ENCODE results near the gene RIIAD1.
A peak's percentile ranks its signal among the peaks of the same experiment; 100 is the strongest.
"Not testable (repeated sequence)": the region's sequence is repeated elsewhere in the genome, so short reads cannot be mapped to it uniquely, and the experiment has no call there.

RIIAD1 gene

GRCh38 chr1:151711044-151711800 is 10.1 kb upstream of the RIIAD1 start:
- DNase-seq, result no peak

GRCh38 chr1:151711951-151712350 is 9.4 kb upstream of the RIIAD1 start:
- no peak for DNase-seq

- no peak for DNase-seq
Observed at GRCh38 chr1:151713044-151713443, 8.3 kb upstream of the RIIAD1 start.

- no peak for DNase-seq
Observed at GRCh38 chr1:151713874-151714273, 7.4 kb upstream of the RIIAD1 start.

- no peak for DNase-seq
Observed at GRCh38 chr1:151714820-151715725, 6.2 kb upstream of the RIIAD1 start.

GRCh38 chr1:151715726-151716404 is 5.5 kb upstream of the RIIAD1 start:
- no peak for DNase-seq

GRCh38 chr1:151716405-151716762 is 4.9 kb upstream of the RIIAD1 start:
- DNase-seq, result no peak

GRCh38 chr1:151716771-151717631 is 4.3 kb upstream of the RIIAD1 start, which contains the start of gene CELF3:
Gene CELF3 (minus strand): TSS chr1:151716803. CDS start chr1:151716020, 783 bp downstream.
- no peak for DNase-seq

- no peak for DNase-seq
Observed at GRCh38 chr1:151718011-151718431, 3.3 kb upstream of the RIIAD1 start.

- DNase-seq, result no peak
Observed at GRCh38 chr1:151718666-151719065, 2.7 kb upstream of the RIIAD1 start.

GRCh38 chr1:151720125-151720524 is 1.2 kb upstream of the RIIAD1 start:
- no peak for DNase-seq

GRCh38 chr1:151720554-151720953 is 768 bp upstream of the RIIAD1 start:
- peak in 1 of 5 experiments; percentile 30 for DNase-seq

GRCh38 chr1:151721788-151722510 is 627 bp downstream of the RIIAD1 start:
- DNase-seq, result no peak

- no peak for DNase-seq
Observed at GRCh38 chr1:151723726-151724370, 2.5 kb downstream of the RIIAD1 start.

- DNase-seq, result no peak
Observed at GRCh38 chr1:151728151-151729054, 7.1 kb downstream of the RIIAD1 start.

GRCh38 chr1:151729157-151729965 is 8.0 kb downstream of the RIIAD1 start:
- DNase-seq, result no peak

GRCh38 chr1:151729966-151730291 is 8.6 kb downstream of the RIIAD1 start:
- DNase-seq, result no peak

- DNase-seq, result no peak
Observed at GRCh38 chr1:151733126-151733525, 11.8 kb downstream of the RIIAD1 start.

- not testable (repeated sequence) for DNase-seq
Observed at GRCh38 chr1:151733995-151734394, 12.7 kb downstream of the RIIAD1 start.

Data from T-helper 2 cell (primary cell).